Lower leg skin (tissue), 3 donors: Measurements from ENCODE around the gene RRP36.

Experiments
- POLR2A ChIP-seq, 2 donors: fragments of 450-650 bp; IDR thresholded peaks; one replicate each; pipeline ENCODE4 v1.6.1; 2016 to 2017; ENCODE audit warnings: antibody characterized with exemption in 2 of 2, mild to moderate bottlenecking in 1 of 2, moderate library complexity in 1 of 2
- TF ChIP-seq, protein P1 (sequence below), 3 donors: fragments of 450-650 bp; IDR thresholded peaks; one replicate each; pipeline ENCODE4 v1.5.1; 2016; ENCODE audit warnings: antibody characterized with exemption in 3 of 3, mild to moderate bottlenecking in 3 of 3, moderate library complexity in 2 of 3

DNA sequence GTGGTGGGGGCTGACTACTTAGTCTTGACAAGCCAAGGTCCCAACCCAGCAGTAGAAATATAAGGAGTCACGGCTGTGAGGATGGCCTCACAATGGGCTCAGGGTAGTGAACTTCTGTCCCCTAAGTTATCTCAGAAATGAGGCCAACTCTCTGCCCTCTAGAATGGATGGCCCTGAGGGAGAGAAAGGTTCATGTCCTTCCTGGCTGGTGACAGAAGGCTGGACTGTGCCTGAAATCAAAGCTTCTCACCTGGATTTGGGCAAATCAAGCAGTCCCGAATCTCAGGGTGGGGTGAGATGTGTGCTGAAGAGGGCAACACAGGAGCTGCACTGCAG lies 12.7 kb downstream of the RRP36 start:
- TF ChIP-seq, protein P1, sequence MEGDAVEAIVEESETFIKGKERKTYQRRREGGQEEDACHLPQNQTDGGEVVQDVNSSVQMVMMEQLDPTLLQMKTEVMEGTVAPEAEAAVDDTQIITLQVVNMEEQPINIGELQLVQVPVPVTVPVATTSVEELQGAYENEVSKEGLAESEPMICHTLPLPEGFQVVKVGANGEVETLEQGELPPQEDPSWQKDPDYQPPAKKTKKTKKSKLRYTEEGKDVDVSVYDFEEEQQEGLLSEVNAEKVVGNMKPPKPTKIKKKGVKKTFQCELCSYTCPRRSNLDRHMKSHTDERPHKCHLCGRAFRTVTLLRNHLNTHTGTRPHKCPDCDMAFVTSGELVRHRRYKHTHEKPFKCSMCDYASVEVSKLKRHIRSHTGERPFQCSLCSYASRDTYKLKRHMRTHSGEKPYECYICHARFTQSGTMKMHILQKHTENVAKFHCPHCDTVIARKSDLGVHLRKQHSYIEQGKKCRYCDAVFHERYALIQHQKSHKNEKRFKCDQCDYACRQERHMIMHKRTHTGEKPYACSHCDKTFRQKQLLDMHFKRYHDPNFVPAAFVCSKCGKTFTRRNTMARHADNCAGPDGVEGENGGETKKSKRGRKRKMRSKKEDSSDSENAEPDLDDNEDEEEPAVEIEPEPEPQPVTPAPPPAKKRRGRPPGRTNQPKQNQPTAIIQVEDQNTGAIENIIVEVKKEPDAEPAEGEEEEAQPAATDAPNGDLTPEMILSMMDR (IDR thresholded peaks at IDR 0.05): no peak
- no peak for TF ChIP-seq POLR2A (IDR thresholded peaks at IDR 0.05)
